Stomach (tissue), 4 donors: Measurements from ENCODE around the gene VEZT.

Experiments used
- EP300 ChIP-seq: sonication (generic); formaldehyde crosslinking; IDR thresholded peaks from one replicate; pipeline ENCODE4 v1.6.1; 2017; ENCODE audit warnings: antibody characterized with exemption
- POLR2A ChIP-seq, 4 donors: fragments of 450-650 bp; IDR thresholded peaks; one replicate each; pipeline ENCODE4 v1.6.1; 2016; ENCODE audit warnings: antibody characterized with exemption in 4 of 4, control low read depth in 2 of 4, mild to moderate bottlenecking in 1 of 4, moderate library complexity in 1 of 4
- TF ChIP-seq, protein P1 (sequence below), 7 experiments: fragments of 450-650 bp in 4 of 7; fragments of 200-600 bp in 3 of 7; sonication (generic) in 3 of 7; IDR thresholded peaks; one replicate each; pipeline ENCODE4 v1.5.1; 2016 to 2019; ENCODE audit warnings: antibody characterized with exemption in 7 of 7, control low read depth in 2 of 7, mild to moderate bottlenecking in 1 of 7

DNA sequence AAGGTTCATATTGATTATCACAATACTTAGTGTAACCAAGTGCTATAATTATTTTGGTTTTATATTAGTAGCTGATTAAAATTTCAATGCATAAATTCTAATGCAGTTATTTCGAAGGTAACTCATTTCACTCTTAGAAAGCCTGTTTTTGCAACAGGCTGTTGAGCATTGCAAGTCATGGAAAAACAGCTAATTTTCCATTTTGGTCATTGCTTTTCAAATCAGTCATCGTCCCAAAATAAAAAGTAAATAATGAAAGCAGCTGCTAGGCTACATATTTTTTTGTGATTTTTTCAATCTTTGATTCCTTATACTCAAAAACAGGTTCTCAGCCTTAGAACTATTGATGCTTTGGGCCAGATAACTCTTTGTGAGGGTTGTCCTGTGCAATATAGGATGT, 22.9 kb downstream of the VEZT start:
- TF ChIP-seq, protein P1, sequence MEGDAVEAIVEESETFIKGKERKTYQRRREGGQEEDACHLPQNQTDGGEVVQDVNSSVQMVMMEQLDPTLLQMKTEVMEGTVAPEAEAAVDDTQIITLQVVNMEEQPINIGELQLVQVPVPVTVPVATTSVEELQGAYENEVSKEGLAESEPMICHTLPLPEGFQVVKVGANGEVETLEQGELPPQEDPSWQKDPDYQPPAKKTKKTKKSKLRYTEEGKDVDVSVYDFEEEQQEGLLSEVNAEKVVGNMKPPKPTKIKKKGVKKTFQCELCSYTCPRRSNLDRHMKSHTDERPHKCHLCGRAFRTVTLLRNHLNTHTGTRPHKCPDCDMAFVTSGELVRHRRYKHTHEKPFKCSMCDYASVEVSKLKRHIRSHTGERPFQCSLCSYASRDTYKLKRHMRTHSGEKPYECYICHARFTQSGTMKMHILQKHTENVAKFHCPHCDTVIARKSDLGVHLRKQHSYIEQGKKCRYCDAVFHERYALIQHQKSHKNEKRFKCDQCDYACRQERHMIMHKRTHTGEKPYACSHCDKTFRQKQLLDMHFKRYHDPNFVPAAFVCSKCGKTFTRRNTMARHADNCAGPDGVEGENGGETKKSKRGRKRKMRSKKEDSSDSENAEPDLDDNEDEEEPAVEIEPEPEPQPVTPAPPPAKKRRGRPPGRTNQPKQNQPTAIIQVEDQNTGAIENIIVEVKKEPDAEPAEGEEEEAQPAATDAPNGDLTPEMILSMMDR (IDR thresholded peaks at IDR 0.05), result no peak
- TF ChIP-seq POLR2A (IDR thresholded peaks at IDR 0.05) (no peak), EP300 (no peak)
